Small intestine (tissue), 16 donors: Measurements from ENCODE around the gene HS3ST5. TPM values are rescaled to one million over a fixed set of nuclear protein-coding genes. Genes with fewer than 3 reads are reported as not detected.

ENCODE experiments used
- DNase-seq, 2 donors: peaks; one replicate each; pipeline versions ENCODE4 v3.0.0 to v3.0.0-alpha.2; 2013
- FAIRE-seq: peaks from 2 replicates; lab custom pipeline; 2012; peaks lifted over from hg19 to GRCh38; lab: Jason Lieb, UNC
- H3K27ac ChIP-seq, 3 donors: one replicate each; pipeline ENCODE4 v1.5.1; 2013; ENCODE audit warnings: low read length in 2 of 3, mild to moderate bottlenecking in 2 of 3, control low read depth in 1 of 3, inconsistent platforms in 1 of 3, low read depth in 1 of 3, moderate library complexity in 1 of 3
- H3K27me3 ChIP-seq, 3 donors: one replicate each; pipeline ENCODE4 v1.6.1; 2013; ENCODE audit warnings: low read length in 3 of 3, inconsistent platforms in 1 of 3; ENCODE audit not compliant: control insufficient read depth in 3 of 3, insufficient read depth in 3 of 3
- H3K36me3 ChIP-seq, 3 donors: one replicate each; pipeline ENCODE4 v1.6.1; 2013; ENCODE audit warnings: low read length in 3 of 3, inconsistent platforms in 1 of 3, low read depth in 1 of 3, mild to moderate bottlenecking in 1 of 3, moderate library complexity in 1 of 3; ENCODE audit not compliant: control insufficient read depth in 3 of 3, insufficient read depth in 2 of 3
- H3K4me1 ChIP-seq, 3 donors: one replicate each; pipeline ENCODE4 v1.6.1; 2013; ENCODE audit warnings: low read length in 2 of 3, inconsistent platforms in 1 of 3, low read depth in 1 of 3, mild to moderate bottlenecking in 1 of 3, moderate library complexity in 1 of 3; ENCODE audit not compliant: control insufficient read depth in 3 of 3, insufficient read depth in 2 of 3
- H3K4me3 ChIP-seq, 3 donors: one replicate each; pipeline ENCODE4 v1.5.1; 2013; ENCODE audit warnings: low read length in 3 of 3, control low read depth in 1 of 3, inconsistent platforms in 1 of 3, low read depth in 1 of 3, mild to moderate bottlenecking in 1 of 3, moderate library complexity in 1 of 3
- H3K9me3 ChIP-seq, 2 donors: one replicate each; pipeline ENCODE4 v1.6.1; 2013; ENCODE audit warnings: low read depth in 1 of 2, low read length in 1 of 2; ENCODE audit not compliant: control insufficient read depth in 2 of 2, insufficient read depth in 1 of 2
- WGBS, 3 donors: extraction: QIAGEN DNeasy Blood & Tissue Kit; methylation state at CpG; one replicate each; pipeline ENCODE4 v1.1.7; 2013; 5-methylcytosine and 5-hydroxymethylcytosine counted together
- long read RNA-seq, 10 donors: transcript quantifications; one replicate each; lab custom pipeline, GENCODE V29; 2026
- polyA plus RNA-seq, 4 donors: library from polyadenylated mRNA; stranded (reverse) in 3 of 4; unstranded in 1 of 4; fragments of 200-250 nt in 3 of 4; fragments of 120-200 nt in 1 of 4; gene quantifications; one replicate each; pipeline versions ENCODE4 v1.2.1 to v1.2.3, GENCODE V29; 2013
- donor health status: healthy with polysubstance abuse.
- donor health status: control.
- donor health status: control.
- donor health status: Bipolar disorder and iron deficiency.
- donor health status: healthy.

HS3ST5 gene, protein sequence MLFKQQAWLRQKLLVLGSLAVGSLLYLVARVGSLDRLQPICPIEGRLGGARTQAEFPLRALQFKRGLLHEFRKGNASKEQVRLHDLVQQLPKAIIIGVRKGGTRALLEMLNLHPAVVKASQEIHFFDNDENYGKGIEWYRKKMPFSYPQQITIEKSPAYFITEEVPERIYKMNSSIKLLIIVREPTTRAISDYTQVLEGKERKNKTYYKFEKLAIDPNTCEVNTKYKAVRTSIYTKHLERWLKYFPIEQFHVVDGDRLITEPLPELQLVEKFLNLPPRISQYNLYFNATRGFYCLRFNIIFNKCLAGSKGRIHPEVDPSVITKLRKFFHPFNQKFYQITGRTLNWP
- polyA plus RNA-seq: under 1 TPM in 2 of 4 donors, not detected in 2; 0.46 to 0.92 TPM
- long read RNA-seq, donor 1: 0 reads
- long read RNA-seq, donor 2: 0 reads
- long read RNA-seq, donor 3: 0 reads
- long read RNA-seq, donor 4: 0 reads
- long read RNA-seq, donor 5: 0 reads
- long read RNA-seq, donor 6, partial matches to known transcripts: 0 of 1 reads
- long read RNA-seq, donor 6, other reads (novel, unspliced or antisense): 0 of 1 reads
- long read RNA-seq, donor 7: 0 reads
- long read RNA-seq, donor 8: 0 reads
- long read RNA-seq, donor 9: 0 reads
- long read RNA-seq, donor 10, partial matches to known transcripts: 0 of 3 reads
- long read RNA-seq, donor 10, other reads (novel, unspliced or antisense): 0 of 3 reads

DNA sequence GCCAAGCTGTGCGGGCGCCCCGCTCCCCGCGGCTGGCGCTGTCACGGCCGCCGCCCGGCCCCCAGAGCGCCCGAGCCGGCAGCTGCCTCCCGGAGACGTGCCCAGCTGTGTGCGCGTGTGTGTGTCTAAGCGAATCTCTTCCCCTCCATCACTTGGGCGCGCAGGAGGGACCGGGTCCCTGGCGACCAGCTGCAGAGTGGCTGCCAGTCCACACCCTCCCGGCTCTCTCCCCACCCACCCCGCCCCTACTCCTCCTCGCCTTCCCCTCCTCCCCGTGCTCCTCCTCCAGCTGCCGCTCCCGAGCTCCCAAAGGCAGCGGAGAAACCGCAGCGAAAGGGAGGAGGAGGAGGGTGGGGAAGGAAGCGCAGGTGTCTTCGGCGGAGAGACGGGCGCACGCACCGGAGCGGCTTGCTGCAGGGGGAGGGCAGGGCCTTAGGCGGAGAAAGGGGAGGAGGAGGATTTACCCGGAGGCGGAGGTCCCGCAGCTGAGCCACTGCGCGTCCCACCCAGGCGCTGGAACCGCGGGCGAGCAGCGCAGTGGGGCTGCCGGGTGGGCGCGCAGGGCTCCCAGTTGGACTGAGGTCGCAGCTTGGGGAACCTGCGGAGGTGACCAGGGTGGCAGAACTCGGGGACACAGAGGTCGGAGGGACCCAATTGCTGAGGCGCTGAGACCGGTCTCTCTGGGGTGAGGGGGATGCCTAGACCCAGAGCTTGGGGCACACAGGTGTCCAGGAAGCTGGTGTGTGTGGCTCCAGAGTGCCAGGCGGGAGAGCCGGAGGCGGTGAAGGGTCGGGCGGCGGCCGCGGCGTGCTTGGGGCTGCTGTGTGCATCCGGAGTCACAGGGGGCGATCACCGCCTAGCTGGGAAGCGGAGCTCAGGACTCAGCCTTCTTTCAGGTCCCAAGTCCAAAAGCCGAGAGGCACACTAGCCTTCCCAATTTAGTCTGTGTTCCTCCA lies at the start of gene HS3ST5:
Gene HS3ST5, minus strand, starts transcription at position 198 of the 956 bp plus-strand sequence. CDS start 280,178 bp downstream, outside the sequence.
- Histone ChIP-seq H3K4me3 (peak within 1 kb of the TSS; percentile 15 to 65 (median 51)), H3K9me3 (no peaks in the 10 kb centered on the region), H3K27ac (peak within 1 kb of the TSS in 1 of 3 donors; percentile 39), H3K27me3 (peaks cover 5 to 16% (median 13%) of the 10 kb centered on the region in 3 donors), H3K36me3 (no peaks in the 10 kb centered on the region), H3K4me1 (peaks cover 0 to 6% (median 0%) of the 10 kb centered on the region in 3 donors)
- WGBS, 3 donors: 1% methylated on average over 63 to 73 of the region's 73 CpGs
- DNase-seq (peak in 1 of 2 donors; percentile 74), FAIRE-seq (no peak)

DNA sequence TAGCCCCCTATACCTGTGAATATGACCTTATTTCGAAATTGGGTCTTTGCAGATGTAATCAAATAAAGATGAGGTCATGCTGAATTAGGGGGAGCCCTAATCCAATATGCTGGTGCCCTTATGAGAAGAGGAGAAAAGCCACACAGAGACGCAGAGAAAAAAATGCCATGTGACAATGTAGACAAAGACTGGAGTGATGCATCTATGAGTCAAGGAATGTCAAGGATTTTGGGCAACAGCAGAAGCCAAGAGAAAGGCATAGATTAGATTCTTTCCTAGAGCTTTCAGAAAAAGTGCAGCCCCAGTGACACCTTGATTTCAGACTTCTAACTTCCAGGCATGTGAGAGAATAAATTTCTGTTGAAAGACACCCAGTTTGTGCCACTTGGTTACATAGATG lies 47.4 kb upstream of the HS3ST5 start:
- no peaks in the 10 kb centered on the region for H3K4me1 ChIP-seq
- H3K36me3 ChIP-seq: no peaks in the 10 kb centered on the region
- no peak overlapping the region for H3K4me3 ChIP-seq
- H3K27ac ChIP-seq: no peak overlapping the region
- no peaks in the 10 kb centered on the region for H3K27me3 ChIP-seq
- DNase-seq: no peak
- no peaks in the 10 kb centered on the region for H3K9me3 ChIP-seq
- WGBS, 3 donors: 63 to 69% (median 66%) methylated on average over 2 of the region's 2 CpGs
- no peak for FAIRE-seq

DNA sequence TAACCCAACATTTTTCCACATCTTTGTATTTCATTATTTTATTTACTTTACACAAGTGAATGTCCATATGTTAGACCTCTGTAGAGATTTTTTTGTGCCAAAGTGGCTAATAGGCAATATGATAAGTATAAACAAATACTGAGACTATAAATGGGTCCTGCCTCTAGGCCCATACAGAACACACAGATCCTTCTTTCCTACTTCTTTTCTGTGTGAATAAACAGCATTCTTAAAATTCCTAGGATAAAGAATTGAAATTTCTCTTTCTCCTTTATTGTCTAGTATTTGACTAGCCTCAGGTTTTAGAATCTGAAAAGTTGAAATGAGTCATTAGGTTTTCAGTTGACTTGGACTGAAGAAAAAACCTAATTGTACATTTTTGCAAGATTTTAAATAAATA lies 46.3 kb upstream of the HS3ST5 start:
- DNase-seq (no peak), FAIRE-seq (no peak)
- Histone ChIP-seq H3K9me3 (no peaks in the 10 kb centered on the region), H3K27me3 (no peaks in the 10 kb centered on the region), H3K36me3 (no peaks in the 10 kb centered on the region), H3K4me3 (no peak overlapping the region), H3K27ac (no peak overlapping the region), H3K4me1 (no peaks in the 10 kb centered on the region)

DNA sequence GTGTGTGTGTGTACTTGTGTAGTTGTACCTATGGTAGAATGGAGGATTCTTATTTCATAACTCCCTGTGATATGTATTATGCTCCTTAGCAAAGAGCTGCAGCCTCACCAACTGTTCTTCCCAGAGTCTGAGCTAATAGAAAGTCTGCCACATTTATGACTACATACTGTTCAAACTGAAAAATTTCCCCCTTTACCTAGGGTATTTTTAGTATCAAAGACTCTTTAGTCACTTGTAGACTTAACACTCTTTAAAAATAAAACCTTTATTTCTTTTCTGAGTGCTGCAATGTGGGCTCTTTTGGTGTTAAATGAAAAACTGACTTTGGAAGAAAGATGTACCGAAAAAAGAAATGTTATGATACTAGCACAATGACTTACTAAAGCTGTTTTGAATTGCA lies 39.6 kb upstream of the HS3ST5 start:
- no peak for FAIRE-seq
- Histone ChIP-seq H3K9me3 (no peaks in the 10 kb centered on the region), H3K36me3 (no peaks in the 10 kb centered on the region), H3K4me1 (no peaks in the 10 kb centered on the region), H3K4me3 (no peak overlapping the region), H3K27me3 (no peaks in the 10 kb centered on the region), H3K27ac (no peak overlapping the region)
- WGBS, 3 donors: 89 to 98% (median 95%) methylated on average over 1 of the region's 1 CpG
- no peak for DNase-seq

DNA sequence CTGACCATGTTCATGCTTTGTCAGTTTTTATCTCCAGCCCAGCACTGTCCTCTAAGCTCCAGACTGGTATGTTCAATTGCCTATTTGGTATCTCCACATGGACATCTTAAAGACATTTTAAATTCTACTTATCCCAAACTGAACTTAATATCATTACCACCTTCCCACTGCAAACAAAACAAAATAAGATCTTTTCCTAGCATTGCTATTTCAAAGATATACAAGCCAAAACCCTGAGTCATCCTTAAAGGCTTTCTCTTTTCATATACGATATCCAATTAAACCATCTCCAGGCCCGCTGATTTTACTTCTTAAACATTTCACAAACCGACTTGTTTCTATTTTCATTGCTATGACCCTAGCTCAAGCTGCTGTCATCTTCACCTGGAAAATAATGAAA lies 35.1 kb upstream of the HS3ST5 start:
- no peaks in the 10 kb centered on the region for H3K36me3 ChIP-seq
- H3K9me3 ChIP-seq: no peaks in the 10 kb centered on the region
- no peak overlapping the region for H3K4me3 ChIP-seq
- FAIRE-seq: no peak
- no peaks in the 10 kb centered on the region for H3K27me3 ChIP-seq
- no peak for DNase-seq
- H3K4me1 ChIP-seq: peaks cover 0 to 8% (median 0%) of the 10 kb centered on the region in 3 donors
- 84 to 95% (median 94%) methylated on average over 3 of the region's 3 CpGs for WGBS, 3 donors
- H3K27ac ChIP-seq: no peak overlapping the region

DNA sequence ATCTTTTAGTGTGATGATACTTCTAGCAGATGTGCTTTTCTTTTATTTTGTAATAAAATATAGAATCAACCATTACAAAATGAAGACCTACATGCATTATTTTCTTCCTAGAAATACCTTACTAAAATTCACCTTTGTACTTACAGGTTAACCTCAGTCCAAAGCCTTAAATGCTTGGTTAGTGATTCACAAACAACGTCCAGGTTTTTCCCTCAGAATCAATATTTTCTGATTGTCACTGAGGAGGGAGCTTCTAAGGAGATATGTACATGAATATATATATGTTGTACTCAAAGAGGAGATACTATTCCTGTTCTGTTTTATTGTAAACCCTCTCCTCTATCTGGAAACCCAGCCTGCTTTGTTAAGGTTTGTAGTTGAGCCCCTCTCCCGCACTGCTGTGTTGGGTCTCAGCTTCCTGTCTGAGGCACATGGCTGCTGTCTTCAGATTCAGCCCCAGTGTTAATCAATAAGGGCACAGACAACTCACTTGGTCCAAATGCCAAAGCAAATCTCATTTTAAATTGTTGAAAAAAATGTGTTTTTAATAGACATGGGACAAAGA lies 33.9 kb upstream of the HS3ST5 start:
- peaks cover 0 to 8% (median 0%) of the 10 kb centered on the region in 3 donors for H3K4me1 ChIP-seq
- DNase-seq (peak in 1 of 2 donors; percentile 44), FAIRE-seq (no peak)
- H3K27ac ChIP-seq: no peak overlapping the region
- no peaks in the 10 kb centered on the region for H3K9me3 ChIP-seq
- no peaks in the 10 kb centered on the region for H3K27me3 ChIP-seq
- H3K4me3 ChIP-seq: no peak overlapping the region
- 43 to 49% (median 45%) methylated on average over 2 of the region's 2 CpGs for WGBS, 3 donors
- no peaks in the 10 kb centered on the region for H3K36me3 ChIP-seq

DNA sequence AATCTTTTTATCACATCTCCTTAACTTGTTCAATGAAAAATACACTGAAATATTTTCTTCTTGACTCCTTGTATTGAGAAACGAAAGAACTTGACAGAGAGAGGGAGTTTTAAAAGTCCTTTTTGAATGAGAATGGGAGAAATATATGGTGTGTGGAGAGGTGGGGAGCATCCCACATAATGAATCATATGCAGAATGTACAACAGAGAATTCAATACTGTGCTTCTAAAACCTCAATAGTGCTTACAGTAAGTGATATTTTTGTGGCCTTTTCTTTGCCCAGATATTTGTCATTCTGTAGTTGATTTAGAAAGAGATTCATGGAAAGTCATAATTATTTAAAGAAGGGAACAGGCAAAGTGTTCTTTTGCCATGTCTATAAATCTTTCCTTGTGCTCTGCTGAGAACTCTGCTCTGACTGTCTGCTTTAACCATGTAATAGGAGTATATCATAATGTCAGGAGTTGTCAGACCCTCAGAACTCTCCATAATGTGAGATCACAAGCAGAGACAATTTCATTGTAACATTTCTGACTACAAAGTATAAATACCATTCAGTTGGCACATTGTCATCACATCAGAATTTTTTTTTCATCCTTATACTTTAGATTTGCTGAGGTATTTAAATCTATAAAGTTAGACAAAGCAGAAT lies 32.8 kb upstream of the HS3ST5 start:
- WGBS, 3 donors: 47 to 74% (median 59%) methylated on average over 1 of the region's 1 CpG
- FAIRE-seq (no peak), DNase-seq (no peak)
- no peaks in the 10 kb centered on the region for H3K9me3 ChIP-seq
- H3K27ac ChIP-seq: no peak overlapping the region
- no peak overlapping the region for H3K4me3 ChIP-seq
- H3K27me3 ChIP-seq: no peaks in the 10 kb centered on the region
- peaks cover 0 to 8% (median 0%) of the 10 kb centered on the region in 3 donors for H3K4me1 ChIP-seq
- no peaks in the 10 kb centered on the region for H3K36me3 ChIP-seq
